Central memory CD4-positive, alpha-beta T cell (primary cell): Measurements from ENCODE around the gene RBMS3.
"Not testable (repeated sequence)": the region's sequence is repeated elsewhere in the genome, so short reads cannot be mapped to it uniquely, and the experiment has no call there.

Source experiments
- DNase-seq: peaks from one replicate; pipeline ENCODE4 v3.0.0; 2022

RBMS3 gene

DNA sequence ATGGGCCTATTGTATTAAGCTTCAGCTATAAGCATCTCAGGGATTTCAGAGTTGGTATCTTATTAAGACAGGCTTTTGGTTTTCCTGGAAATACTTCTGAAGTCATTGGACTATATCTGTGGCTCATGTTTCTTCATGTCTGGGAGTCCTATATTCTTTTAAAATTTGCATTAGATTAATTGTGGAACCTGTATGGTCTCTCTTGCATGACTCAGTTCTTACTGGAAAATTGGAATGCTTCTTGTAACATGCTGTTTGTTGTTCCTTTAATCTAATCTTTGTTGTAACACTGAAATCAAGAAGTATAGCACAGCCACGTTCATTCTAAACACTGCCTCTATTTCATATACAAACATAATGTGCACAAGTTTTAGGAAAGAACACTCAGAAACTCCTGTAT, 208.1 kb downstream of the RBMS3 start:
- no peak for DNase-seq

DNA sequence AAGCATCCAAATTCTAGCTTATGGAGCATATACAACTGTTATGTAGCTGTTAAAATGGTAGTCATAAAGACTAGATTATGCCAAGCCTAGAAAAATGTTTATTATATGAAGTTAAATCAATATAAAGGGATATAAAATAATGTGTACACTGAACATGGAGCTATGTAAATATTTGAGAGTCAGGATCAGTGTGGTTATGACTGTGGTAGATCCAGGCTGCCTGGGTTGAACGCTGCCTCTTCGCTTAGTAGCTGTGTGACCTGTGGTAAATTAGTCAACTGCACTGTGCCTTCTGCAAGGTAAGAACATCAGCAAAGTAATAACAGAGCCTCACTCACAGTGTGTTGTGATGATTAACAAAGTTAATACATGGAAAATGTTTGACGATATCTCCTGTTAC, 212.2 kb downstream of the RBMS3 start:
- DNase-seq, result no peak

DNA sequence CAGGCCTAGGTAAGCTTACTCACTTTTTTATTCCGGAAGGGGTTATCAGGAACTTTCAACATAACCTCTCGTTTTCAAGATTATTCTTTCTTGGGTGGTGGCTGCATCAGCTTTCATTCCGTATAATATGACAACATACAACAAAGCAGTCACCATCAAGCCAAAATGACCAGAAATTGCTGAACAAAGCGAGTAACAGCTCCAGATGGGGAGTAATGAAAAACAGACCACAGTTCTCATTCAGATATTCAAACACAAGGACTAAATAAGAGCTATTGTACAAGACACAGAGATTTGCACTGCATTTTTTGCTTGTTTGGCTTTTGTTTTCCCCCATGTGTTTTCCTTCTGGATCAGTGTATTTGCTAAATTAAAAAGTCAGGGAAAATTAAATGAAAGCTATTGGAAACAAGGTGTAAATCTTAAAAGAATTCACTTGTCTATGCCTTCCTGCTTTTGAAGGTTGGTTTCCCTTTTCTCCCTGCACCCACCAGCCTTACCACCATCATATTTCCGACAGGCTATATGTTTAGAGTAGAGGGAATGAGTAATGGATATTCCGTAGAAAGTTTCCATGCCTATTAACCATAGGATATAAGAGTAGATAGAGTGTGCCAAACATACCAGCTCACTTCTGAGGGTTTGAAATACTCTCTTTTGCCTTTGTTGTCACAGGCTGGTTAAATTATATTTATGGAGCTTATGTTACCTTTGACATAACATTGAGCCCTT, 213.6 kb downstream of the RBMS3 start:
- no peak for DNase-seq

DNA sequence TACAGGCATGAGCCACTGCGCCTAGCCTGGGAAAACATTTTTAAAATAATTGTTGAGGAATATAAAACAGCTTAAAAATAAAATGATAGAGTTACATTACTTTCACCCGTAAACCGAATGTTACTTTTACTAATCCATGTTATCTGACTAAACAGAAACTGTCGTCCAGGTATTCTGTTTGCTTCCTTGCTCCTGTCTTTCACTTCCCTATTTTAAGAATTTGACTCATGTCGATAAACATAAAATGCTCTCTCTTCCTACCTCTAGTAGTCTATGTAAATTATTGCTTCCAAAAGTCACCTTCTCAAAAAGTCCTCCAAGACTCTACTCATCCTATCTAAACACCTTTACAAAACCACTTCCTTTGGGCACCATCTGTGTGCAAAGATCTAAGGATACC, 216.4 kb downstream of the RBMS3 start:
- no peak for DNase-seq

DNA sequence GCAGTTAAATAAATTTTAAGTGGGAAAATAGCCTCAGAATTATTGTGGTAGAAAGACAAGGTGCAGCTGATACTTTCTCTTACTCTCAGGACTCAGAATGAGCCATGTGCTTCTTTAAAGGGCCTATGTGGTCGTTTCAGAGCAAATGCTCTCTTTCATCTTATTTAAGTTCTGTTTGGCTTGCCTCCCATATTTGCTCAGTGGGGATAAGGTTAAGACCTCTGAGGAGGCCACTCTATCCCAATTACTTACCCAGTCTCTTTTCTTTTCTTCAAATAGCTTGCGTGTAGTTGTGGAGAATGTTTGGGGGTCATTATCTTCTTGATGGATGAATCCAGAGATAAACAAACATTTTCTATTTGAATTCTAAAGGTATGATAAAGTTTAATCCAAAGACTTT, 221.9 kb downstream of the RBMS3 start:
- DNase-seq, result no peak

DNA sequence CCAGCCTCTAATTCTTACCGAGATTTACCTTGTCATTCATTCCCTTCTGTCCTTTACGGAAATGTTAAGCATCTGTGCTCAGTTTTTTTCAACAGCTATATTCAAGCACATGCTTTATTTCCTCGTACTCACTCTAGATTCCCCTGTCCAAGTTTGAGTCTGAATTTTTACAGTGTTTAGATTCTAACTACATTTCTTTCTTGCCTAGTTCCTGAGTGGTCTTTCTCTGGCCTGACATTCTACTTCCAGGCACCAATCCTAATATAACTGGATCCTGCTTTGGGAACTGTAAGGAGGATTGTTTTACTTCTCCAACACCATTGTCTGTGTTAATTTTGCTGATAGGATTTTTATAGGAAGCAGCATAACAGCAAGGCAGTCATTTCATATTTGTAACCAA, 222.4 kb downstream of the RBMS3 start:
- DNase-seq, result no peak

DNA sequence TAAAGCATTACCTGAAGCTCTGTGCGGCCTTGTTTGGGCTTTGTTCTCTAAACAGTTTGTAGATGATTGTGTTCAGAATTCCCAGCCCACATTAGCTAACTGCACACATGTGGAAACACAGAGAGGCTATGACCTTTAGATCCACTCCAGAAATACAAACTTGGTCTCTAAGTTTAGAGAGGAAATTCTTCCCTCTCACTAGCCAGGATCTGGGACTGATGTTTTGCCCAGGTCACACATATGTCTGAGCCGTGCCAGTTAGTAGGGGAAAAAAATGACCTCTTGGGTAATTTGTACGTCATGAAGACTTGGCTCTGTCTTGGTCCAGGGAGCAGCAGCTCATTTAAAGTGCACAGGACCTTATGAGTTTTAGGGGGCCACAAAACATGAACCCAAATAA, 223.1 kb downstream of the RBMS3 start:
- DNase-seq, result no peak

DNA sequence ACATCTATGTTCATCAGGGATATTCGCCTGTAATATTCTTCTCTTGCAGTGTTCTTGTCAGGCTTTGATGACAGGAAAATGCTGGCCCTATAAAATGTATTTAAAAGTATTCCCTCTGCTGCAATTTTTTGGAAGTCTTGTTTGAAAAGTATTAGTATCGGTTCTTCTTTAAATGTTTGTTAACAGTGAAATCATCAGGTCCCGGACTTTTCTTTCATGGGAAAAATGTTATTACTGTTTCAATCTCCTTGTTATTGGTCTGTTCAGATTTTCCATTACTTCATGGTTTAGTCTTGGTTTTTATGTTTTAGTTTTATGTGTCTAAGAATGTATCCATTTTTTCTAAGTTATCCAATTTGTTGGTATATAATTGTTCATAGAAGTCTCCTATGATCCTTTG, 225.6 kb downstream of the RBMS3 start:
- no peak for DNase-seq

DNA sequence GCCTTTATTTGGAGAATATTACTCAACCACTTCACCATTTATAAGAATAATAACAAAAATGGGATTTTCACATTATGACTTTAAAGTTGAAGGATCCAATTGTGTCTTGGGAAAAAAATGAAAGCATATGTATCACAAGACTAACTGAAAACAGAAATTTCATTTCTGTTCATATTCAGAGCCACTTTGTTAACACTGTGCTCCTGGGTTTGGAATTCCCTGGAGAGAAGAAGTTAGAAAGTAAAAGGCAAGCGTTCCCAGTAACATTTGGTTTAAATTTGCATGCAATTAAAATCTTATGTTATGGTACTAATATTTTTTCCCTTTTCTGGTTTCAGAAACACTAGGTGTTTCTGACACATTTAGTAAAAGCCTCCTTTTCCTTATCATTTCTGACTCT, 230.8 kb downstream of the RBMS3 start:
- DNase-seq, result no peak

DNA sequence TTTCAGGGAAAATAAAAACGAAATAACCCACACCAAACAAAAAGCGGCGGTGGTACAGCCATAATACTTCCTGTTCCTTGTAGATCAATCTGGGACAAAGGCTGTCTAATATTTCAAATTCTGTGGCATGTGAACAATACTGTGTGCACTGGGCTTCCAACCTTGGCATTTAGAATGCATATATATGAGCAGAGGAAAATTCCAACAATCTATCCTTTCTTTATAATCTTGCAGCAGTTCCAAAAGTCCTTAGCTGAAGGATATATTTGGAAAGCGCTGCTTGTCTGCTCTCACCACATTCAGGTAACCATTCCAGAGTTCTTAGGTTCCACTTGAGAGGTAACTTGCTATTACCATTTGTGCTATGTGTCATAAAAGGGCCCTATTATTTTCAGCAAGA, 231.8 kb downstream of the RBMS3 start:
- no peak for DNase-seq

DNA sequence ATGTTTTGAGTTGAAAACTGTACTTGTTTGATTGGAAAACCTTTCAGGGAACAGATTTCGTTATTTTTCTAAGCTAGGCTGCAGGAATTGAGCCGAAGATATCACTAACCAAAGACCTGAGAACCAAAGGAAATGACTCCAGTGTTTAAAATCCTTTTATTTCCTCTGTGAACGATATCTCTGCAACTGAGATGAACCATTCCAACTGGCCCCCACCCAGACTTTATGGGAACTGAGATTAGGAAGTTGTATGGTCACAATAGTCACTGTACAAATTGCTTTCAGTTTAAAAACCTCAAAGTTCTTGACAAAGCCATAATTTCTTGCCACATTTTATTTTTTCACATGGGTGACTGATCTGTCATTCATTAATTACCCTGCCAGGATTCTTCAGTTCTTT, 232.4 kb downstream of the RBMS3 start:
- DNase-seq, result no peak

DNA sequence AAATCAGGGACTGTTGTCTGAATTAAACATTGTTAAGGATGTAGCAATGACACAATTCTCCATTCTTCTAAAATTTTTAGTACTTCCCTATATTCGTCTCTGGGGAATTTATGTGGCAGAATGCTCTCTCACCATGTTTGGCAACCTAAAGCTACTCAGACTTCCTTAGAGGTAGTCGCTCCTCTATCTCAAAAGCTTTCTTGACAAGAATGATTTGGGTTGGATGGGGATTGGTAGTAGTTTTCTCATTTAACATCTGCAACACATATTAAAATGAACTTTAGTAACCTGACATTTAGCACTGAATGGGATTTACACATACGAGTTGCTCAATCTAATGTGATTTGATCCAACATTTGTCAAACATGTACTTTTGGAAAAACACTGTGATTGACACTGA, 233.3 kb downstream of the RBMS3 start:
- no peak for DNase-seq

DNA sequence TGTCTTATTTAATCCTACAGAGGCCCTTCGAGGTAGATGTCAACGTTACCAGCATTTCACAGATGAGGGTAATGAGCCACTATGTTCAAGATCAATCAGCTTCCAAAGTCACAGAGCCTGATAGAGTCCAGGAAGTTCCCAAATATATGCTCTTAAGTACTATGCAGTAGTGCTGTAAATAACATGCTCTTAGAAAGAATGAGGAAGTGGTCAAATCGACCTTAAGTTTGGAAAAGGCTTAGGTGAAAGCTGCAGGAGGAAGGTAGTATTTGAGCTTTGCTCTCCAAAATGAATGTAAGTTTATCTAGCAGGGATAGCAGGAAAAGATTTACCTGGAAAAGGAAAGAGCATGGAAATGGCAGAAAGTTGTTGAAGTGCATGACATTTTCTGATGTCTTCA, 234.0 kb downstream of the RBMS3 start:
- DNase-seq, result no peak

DNA sequence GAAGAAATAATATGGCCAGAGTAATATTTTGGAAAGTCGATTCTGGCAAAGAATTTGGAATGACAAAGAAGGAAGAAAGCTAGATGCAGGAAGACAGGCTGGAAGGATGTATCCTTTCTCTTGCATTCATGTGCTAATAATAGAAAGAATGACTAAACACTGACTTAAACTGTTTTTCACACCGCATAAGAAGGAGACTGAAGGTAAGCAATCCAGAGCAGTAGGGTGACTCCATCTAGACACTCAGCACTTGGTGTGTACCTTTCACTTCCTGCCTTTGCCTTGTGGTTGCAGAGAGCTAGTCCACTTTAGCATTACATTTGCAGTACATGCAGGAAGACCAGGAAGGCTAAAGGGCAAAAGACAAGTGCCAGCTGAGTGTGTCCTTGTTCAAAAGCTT, 234.6 kb downstream of the RBMS3 start:
- no peak for DNase-seq

DNA sequence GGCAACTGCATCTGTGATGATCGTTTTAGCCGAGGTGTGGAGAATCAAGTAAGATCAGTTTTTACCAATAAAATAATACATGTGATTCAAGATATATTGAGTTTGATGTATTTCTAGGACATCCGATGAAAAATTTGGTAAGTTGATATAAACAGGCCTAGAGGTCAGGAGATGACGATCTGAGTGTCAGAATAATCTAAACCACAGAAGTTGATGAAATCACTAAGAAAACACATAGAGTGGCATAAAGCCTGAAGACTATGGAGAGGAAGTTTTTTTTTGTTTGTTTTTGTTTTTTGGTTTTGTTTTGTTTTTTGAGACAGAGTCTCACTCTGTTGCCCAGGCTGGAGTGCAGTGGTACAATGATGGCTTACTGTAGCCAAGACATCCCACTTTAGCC, 235.3 kb downstream of the RBMS3 start:
- no peak for DNase-seq

DNA sequence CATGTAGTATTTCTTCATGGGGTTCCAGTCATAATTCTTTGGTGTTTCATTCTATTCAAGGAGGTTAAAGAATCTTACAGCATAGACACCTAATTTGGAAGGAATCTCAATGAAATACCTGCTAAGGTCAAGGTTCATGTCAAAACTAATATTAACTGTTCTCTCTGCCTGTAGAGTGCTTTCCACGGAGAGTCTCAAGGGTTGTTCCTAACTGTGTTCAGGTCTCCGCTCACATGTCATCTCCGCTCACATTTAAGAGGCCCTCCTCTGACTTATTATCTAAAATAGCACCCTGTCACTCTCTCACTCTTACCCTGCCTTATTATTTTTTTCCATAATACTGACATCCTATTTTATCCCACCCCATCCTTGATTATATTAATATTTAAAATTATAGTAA, 239.9 kb downstream of the RBMS3 start:
- DNase-seq, result no peak

DNA sequence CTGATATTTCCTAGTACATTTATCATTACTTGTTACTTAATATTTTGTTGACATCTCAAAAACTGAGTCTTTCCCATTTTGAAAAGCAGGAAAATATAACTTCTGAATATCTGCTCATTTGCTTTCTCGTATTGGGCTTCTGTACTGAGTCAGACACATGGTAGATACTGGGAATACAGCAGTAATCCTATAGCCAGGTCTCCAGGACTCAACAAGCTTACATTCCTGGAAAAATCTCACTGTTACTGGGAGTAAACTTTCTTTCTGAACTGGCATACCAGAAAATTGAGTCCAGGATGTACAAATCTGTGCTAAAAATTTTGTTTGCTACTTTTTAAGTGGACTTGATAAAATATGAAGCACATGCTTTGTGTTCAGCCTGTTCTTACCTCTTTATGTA, 240.4 kb downstream of the RBMS3 start:
- DNase-seq, result no peak

DNA sequence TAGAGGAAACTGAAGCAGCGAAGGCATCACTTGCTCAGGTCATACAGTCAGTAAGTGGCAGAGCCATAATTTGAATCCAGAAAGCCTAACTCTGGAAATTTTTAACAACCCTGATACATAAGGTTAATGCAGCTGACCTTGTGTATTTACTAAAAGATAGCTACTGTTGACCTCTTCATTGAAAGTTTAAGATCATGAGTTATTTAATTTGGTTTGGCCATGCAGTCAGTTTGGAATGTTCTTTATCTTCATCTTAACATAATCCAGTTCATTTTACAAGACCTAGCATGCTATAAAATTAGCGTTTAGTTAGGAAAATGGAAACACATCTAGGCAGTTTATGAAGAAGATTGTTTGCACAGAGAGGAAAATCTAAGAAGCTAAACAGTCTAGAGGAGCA, 240.9 kb downstream of the RBMS3 start:
- no peak for DNase-seq

DNA sequence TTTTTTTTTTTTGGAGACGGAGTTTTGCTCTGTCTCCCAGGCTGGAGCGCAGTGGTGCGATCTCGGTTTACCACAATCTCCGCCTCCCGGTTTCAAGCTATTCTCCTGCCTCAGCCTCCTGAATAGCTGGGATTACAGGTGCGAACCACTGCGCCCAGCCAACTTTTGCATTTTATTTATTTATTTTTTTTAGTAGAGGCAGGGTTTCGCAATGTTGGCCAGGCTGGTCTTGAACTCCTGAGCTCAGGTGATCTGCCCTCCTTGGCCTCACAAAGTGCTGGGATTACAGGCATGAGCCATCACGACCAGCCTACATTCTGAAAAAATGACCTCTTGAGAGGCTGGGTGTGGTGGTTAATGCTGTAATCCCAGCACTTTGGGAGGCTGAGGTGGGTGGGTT, 243.6 kb downstream of the RBMS3 start:
- not testable (repeated sequence) for DNase-seq

DNA sequence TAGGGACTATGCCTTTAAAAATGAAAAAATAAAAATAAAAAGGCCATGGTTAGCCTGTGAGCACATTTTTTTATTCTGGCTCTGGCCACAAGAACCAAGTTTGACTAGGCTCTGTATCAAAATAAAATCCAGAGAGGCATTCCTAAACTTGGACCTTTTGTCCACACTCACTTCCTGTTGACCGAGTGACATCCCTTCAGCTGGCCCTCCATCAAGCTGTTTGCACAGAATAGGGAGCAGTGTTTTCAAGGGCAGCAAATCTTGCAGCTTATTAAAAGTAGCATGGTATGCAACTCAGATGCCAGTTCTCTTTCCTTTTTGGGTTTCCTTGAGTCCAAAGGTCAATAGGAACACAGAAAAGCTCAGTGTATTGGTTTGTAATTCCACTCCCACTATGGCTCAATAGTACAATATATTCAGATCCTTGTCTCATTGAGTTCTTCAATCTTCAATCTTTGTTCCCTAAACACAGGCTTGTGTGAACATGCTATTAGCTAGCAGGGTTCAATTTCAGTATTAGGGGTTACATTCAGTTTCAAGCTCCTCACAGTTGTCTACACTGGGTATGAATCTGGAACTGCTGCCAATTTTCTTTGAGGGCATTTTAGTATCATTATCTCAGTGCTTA, 244.5 kb downstream of the RBMS3 start:
- no peak for DNase-seq

DNA sequence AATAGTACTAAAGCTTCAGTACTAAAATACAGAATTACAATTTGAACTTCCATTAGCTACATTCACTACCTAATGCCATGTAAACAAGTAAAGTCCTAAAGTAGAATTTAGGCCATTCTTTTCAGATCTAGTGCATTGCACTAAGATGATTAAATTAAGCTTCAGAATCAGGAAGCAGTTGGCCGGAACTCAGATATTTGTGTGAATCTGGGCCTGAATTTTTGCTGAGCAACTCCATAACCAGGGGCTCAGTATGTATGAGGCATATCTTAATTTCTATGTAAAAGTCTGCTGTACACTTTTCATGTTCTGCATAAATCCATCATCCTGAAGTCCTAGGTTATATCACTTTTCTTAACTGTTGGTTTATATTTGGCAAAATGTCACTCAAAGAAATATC, 246.4 kb downstream of the RBMS3 start:
- DNase-seq, result no peak

DNA sequence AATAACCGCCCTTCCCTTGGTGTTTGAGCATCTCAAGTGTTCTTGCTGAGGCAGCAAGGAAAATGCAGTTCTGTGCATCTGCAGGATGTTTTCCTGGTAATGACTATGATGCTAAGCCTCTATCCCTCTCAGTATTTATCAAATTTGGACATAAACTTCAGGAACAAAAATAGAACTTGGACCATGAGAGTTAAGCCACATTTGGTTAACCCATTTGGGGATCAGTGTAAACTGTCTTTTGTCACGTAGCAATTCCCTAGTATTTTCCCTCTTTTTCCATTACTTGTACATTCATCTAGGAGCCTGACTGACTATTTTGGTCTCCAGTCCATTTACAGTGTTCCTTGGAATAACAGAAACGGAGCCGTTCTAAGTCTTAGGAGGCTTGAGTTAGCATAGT, 250.8 kb downstream of the RBMS3 start:
- no peak for DNase-seq

DNA sequence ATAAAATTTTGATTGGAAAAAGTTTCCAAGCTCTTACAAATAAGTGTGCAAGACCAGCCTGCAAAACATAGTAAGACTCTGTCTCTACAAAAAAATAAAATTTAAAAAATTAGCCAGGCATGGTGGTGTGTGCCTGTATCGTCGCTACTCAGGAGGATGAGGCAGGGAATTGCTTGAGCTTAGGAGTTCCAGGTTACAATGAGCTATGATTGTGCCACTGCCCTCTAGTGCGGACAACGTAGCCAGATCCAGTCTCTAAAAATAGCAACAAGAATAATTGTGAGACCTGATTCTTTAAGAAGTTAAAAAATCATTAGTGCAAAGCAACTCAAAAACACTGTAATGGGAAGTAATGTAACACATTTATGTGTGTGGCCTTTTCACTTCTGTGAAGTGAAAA, 251.6 kb downstream of the RBMS3 start:
- DNase-seq, result no peak

DNA sequence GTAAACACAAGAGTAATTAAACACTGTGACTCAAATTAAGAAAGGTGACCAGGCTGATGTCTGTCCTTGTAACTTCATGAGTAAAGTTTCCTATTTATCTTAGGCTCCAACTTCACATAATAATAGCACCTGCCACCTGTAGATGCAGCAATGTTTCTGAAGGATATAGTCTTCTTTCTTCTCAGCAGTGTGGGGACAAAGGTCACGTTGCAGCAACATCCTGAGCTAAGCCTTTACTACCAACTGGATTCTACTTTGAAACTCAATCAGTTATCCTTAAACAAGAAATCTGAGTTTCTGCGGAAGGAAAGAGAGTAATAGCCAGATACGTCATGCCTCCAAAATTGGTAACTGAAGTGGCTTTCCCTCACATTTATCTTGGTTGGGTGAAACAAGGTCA, 253.1 kb downstream of the RBMS3 start:
- DNase-seq, result no peak
